GM12891 (cell line): ENCODE measurements around the gene CYBB.
"Not testable (repeated sequence)": the region's sequence is repeated elsewhere in the genome, so short reads cannot be mapped to it uniquely, and the experiment has no call there.

ENCODE experiments used
- DNase-seq: peaks from one replicate; pipeline ENCODE4 v3.0.0; 2011; ENCODE audit warnings: low spot score; ENCODE audit not compliant: insufficient read length
- FAIRE-seq: peaks from 2 replicates; lab custom pipeline; 2011; peaks lifted over from hg19 to GRCh38; lab: Jason Lieb, UNC
- PAX5 ChIP-seq: IDR thresholded peaks from 2 replicates; pipeline ENCODE4 v1.6.1; 2011; ENCODE audit warnings: low read length, moderate library complexity, mild to moderate bottlenecking; ENCODE audit not compliant: insufficient read depth, severe bottlenecking
- POLR2A ChIP-seq: IDR thresholded peaks from 2 replicates; pipeline ENCODE4 v1.6.1; 2011; ENCODE audit warnings: low read depth, low read length, control low read depth
- POLR2AphosphoS5 ChIP-seq: IDR thresholded peaks from 2 replicates; pipeline ENCODE4 v1.6.1; 2011; ENCODE audit warnings: low read depth, low read length, control low read depth
- POU2F2 ChIP-seq: IDR thresholded peaks from 2 replicates; pipeline ENCODE4 v1.6.1; 2011; ENCODE audit warnings: low read depth, mild to moderate bottlenecking, control low read depth, low read length, moderate library complexity
- SPI1 ChIP-seq: IDR thresholded peaks from 2 replicates; pipeline ENCODE4 v1.6.1; 2011; ENCODE audit warnings: low read depth, low read length, control low read depth
- TAF1 ChIP-seq: IDR thresholded peaks from 2 replicates; pipeline ENCODE4 v1.6.1; 2011; ENCODE audit warnings: low read depth, low read length, control low read depth

Gene CYBB

GRCh38 chrX:37757082-37757481 is 22.8 kb upstream of the CYBB start:
- no peak for DNase-seq
- peak; percentile 65 for FAIRE-seq
- TF ChIP-seq SPI1 (no peak), TAF1 (no peak), POU2F2 (no peak), POLR2AphosphoS5 (no peak), PAX5 (no peak), POLR2A (no peak)

- DNase-seq (no peak), FAIRE-seq (peak; percentile 71)
- TF ChIP-seq TAF1: no peak
- no peak for TF ChIP-seq PAX5
- TF ChIP-seq POU2F2: no peak
- no peak for TF ChIP-seq SPI1
- no peak for TF ChIP-seq POLR2A
- no peak for TF ChIP-seq POLR2AphosphoS5
Observed at GRCh38 chrX:37759351-37759750, 20.5 kb upstream of the CYBB start.

- TF ChIP-seq POLR2AphosphoS5 (no peak), POU2F2 (no peak), POLR2A (no peak), SPI1 (no peak), TAF1 (no peak), PAX5 (no peak)
- FAIRE-seq: peak; percentile 80
- DNase-seq: no peak
Observed at GRCh38 chrX:37759878-37760418, 19.9 kb upstream of the CYBB start.

GRCh38 chrX:37763400-37763799 is 16.5 kb upstream of the CYBB start:
- no peak for TF ChIP-seq POLR2AphosphoS5
- TF ChIP-seq SPI1: no peak
- no peak for TF ChIP-seq TAF1
- TF ChIP-seq PAX5: no peak
- TF ChIP-seq POLR2A: no peak
- TF ChIP-seq POU2F2: no peak
- DNase-seq: no peak
- peak; percentile 95 for FAIRE-seq

GRCh38 chrX:37765507-37765906 is 14.4 kb upstream of the CYBB start:
- TF ChIP-seq SPI1 (no peak), POU2F2 (no peak), POLR2AphosphoS5 (no peak), TAF1 (no peak), PAX5 (no peak)
- DNase-seq (no peak), FAIRE-seq (peak; percentile 74)

GRCh38 chrX:37767430-37767829 is 12.4 kb upstream of the CYBB start:
- DNase-seq (no peak), FAIRE-seq (no peak)
- TF ChIP-seq POU2F2: no peak
- TF ChIP-seq PAX5: no peak
- no peak for TF ChIP-seq POLR2AphosphoS5
- TF ChIP-seq SPI1: peak; percentile 83
- no peak for TF ChIP-seq TAF1
- no peak for TF ChIP-seq POLR2A

GRCh38 chrX:37768866-37769265 is 11.0 kb upstream of the CYBB start:
- FAIRE-seq, DNase-seq: not testable (repeated sequence)

- DNase-seq (no peak), FAIRE-seq (no peak)
- no peak for TF ChIP-seq POU2F2
- no peak for TF ChIP-seq SPI1
- no peak for TF ChIP-seq POLR2AphosphoS5
- TF ChIP-seq POLR2A: no peak
- TF ChIP-seq PAX5: no peak
- no peak for TF ChIP-seq TAF1
Observed at GRCh38 chrX:37776283-37776986, 3.4 kb upstream of the CYBB start.

- DNase-seq (no peak), FAIRE-seq (no peak)
- TF ChIP-seq POU2F2 (no peak), TAF1 (no peak), PAX5 (no peak), SPI1 (no peak), POLR2AphosphoS5 (no peak), POLR2A (no peak)
Observed at GRCh38 chrX:37776987-37777325, 2.9 kb upstream of the CYBB start.

GRCh38 chrX:37781081-37781480 is 1.2 kb downstream of the CYBB start:
- DNase-seq (no peak), FAIRE-seq (no peak)
- TF ChIP-seq POLR2AphosphoS5: no peak
- no peak for TF ChIP-seq TAF1
- TF ChIP-seq PAX5: no peak
- no peak for TF ChIP-seq SPI1
- TF ChIP-seq POU2F2: no peak
- TF ChIP-seq POLR2A: no peak
